Epithelial cell of proximal tubule (primary cell): ENCODE measurements around the gene ATG13. TPM values are rescaled to one million over a fixed set of nuclear protein-coding genes. Genes with fewer than 3 reads are reported as not detected.
A peak's percentile ranks its signal among the peaks of the same experiment; 100 is the strongest.
"Not testable (repeated sequence)": the region's sequence is repeated elsewhere in the genome, so short reads cannot be mapped to it uniquely, and the experiment has no call there.

Experiments
- DNase-seq: peaks from one replicate; pipeline ENCODE4 v3.0.0-alpha.2; 2011; ENCODE audit warnings: low read depth
- H3K4me3 ChIP-seq: 2 replicates; pipeline ENCODE4 v1.5.1; 2011; ENCODE audit warnings: low read depth, mild to moderate bottlenecking, low read length
- total RNA-seq: library from RNA; depleted of rRNA; stranded (reverse); fragments of >200 nt; gene quantifications from 2 replicates; pipeline ENCODE4 v1.2.3, GENCODE V29; 2015
- TF ChIP-seq, protein P1 (sequence below): conservative IDR thresholded peaks from 2 replicates; pipeline ENCODE4 v1.5.1; 2012; ENCODE audit warnings: low read depth, mild to moderate bottlenecking, low read length

Gene ATG13
- total RNA-seq, 1 donor from 2014 or later, result 52.9 TPM

- TF ChIP-seq, protein P1, sequence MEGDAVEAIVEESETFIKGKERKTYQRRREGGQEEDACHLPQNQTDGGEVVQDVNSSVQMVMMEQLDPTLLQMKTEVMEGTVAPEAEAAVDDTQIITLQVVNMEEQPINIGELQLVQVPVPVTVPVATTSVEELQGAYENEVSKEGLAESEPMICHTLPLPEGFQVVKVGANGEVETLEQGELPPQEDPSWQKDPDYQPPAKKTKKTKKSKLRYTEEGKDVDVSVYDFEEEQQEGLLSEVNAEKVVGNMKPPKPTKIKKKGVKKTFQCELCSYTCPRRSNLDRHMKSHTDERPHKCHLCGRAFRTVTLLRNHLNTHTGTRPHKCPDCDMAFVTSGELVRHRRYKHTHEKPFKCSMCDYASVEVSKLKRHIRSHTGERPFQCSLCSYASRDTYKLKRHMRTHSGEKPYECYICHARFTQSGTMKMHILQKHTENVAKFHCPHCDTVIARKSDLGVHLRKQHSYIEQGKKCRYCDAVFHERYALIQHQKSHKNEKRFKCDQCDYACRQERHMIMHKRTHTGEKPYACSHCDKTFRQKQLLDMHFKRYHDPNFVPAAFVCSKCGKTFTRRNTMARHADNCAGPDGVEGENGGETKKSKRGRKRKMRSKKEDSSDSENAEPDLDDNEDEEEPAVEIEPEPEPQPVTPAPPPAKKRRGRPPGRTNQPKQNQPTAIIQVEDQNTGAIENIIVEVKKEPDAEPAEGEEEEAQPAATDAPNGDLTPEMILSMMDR, result no peak
- peak overlapping the region; percentile 100 for H3K4me3 ChIP-seq
- no peak for DNase-seq
Measured at GRCh38 chr11:46701078-46701654, 83.8 kb downstream of the ATG13 start.

DNA sequence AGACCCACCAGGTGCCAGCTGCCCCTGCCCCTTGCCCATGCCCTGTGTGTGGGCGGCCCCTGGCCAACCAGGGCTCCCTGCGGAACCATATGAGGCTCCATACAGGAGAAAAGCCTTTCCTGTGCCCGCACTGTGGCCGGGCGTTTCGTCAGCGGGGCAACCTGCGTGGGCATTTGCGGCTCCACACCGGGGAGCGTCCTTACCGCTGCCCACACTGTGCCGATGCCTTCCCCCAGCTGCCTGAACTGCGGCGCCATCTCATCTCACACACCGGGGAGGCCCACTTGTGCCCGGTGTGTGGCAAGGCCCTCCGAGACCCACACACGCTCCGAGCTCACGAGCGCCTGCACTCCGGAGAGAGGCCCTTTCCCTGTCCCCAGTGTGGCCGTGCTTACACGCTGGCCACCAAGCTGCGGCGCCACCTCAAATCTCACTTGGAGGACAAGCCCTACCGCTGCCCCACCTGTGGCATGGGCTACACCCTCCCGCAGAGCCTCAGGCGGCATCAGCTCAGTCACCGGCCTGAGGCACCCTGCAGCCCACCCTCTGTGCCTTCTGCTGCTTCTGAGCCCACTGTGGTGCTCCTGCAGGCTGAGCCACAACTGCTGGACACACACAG is 87.8 kb downstream of the ATG13 start:
- TF ChIP-seq, protein P1, result no peak
- no peak for DNase-seq

GRCh38 chr11:46706886-46707285 is 89.5 kb downstream of the ATG13 start:
- TF ChIP-seq, protein P1, result no peak
- DNase-seq, result no peak
- no peak overlapping the region for H3K4me3 ChIP-seq

More for the DNA sequence above, 87.8 kb downstream of the ATG13 start:
- H3K4me3 ChIP-seq, result no peak overlapping the region

GRCh38 chr11:46709351-46709750 is 92.0 kb downstream of the ATG13 start:
- not testable (repeated sequence) for DNase-seq, H3K4me3 ChIP-seq

GRCh38 chr11:46710821-46711269 is 93.5 kb downstream of the ATG13 start:
- peak; percentile 83 for DNase-seq
- TF ChIP-seq, protein P1, result no peak
- H3K4me3 ChIP-seq, result no peak overlapping the region

GRCh38 chr11:46711303-46711702 is 94.0 kb downstream of the ATG13 start:
- DNase-seq, result no peak
- no peak overlapping the region for H3K4me3 ChIP-seq
- TF ChIP-seq, protein P1, result no peak

- TF ChIP-seq, protein P1, result no peak
- H3K4me3 ChIP-seq, result no peak overlapping the region
- DNase-seq, result no peak
Measured at GRCh38 chr11:46712874-46713576, 95.7 kb downstream of the ATG13 start.

- not testable (repeated sequence) for DNase-seq
Measured at GRCh38 chr11:46717825-46718154, 100.4 kb downstream of the ATG13 start.

More at GRCh38 chr11:46717825-46718154, 100.4 kb downstream of the ATG13 start:
- not testable (repeated sequence) for H3K4me3 ChIP-seq
